ENCODE results near the gene GABRR1. TPM values are rescaled to one million over a fixed set of nuclear protein-coding genes. Genes with fewer than 3 reads are reported as not detected.
"Not testable (repeated sequence)": the region's sequence is repeated elsewhere in the genome, so short reads cannot be mapped to it uniquely, and the experiment has no call there.

The GABRR1 gene
- polyA plus RNA-seq, 3 donors: not detected

DNA sequence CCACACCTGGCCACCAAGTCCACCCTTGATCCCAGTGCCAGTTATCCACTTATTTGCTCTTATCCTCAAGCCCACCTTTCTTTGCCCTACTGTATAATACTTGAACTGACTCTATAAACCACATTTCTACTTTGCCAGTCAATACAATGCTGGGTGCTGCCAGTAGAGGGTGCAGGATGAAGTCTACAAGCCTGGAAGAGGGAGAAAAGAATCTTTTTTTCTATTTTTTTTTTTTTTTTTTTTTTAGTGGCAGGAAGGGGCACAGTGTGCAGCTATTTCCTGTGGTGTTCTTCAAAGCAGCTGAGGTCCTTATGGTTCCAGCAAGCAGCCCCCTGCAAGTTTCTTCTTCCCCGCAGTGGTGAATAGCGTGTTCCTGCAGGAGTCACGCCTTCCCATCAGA is 22.2 kb upstream of the GABRR1 start:
- Mint-ChIP-seq H3K27me3 (ENCODE audit: low read depth in 3 of 3) (no peaks in the 10 kb centered on the region), H3K4me3 (no peak overlapping the region), H3K36me3 (no peaks in the 10 kb centered on the region), H3K27ac (no peak overlapping the region), H3K9me3 (peaks cover 3 to 18% (median 12%) of the 10 kb centered on the region in 7 donors), H3K4me1 (peaks cover 13% of the 10 kb centered on the region)
- Histone ChIP-seq H2AFZ (ENCODE audit: insufficient read depth, low read depth, low read length, poor library complexity, severe bottlenecking) (no peak overlapping the region), H3K27me3 (ENCODE audit: control insufficient read depth in 2 of 2, insufficient read depth in 2 of 2, low read length in 2 of 2) (no peaks in the 10 kb centered on the region), H3K36me3 (replicated peaks in 1 of 2; ENCODE audit: control insufficient read depth in 1 of 2, insufficient read depth in 2 of 2, low read length in 2 of 2) (no peaks in the 10 kb centered on the region), H3K4me3 (replicated peaks in 1 of 3; ENCODE audit: low read depth in 2 of 3, low read length in 3 of 3) (no peak overlapping the region), H3K4me2 (replicated peaks; ENCODE audit: extremely low read depth, low read length, poor library complexity, severe bottlenecking) (no peak overlapping the region), H3K9ac (ENCODE audit: insufficient read depth, low read length, poor library complexity, severe bottlenecking) (no peak overlapping the region), H3K79me2 (ENCODE audit: insufficient read depth, low read length) (no peaks in the 10 kb centered on the region), H3K4me1 (ENCODE audit: control insufficient read depth in 1 of 2, insufficient read depth in 2 of 2, low read length in 2 of 2) (peaks cover 0 to 5% of the 10 kb centered on the region in 2 donors), H3K27ac (ENCODE audit: low read depth in 1 of 2, low read length in 2 of 2) (no peak overlapping the region), H3K9me3 (replicated peaks in 1 of 2; ENCODE audit: control insufficient read depth in 1 of 2, insufficient read depth in 1 of 2, low read length in 2 of 2) (peaks cover 0 to 6% of the 10 kb centered on the region in 2 donors), H4K20me1 (ENCODE audit: insufficient read depth, low read length) (no peaks in the 10 kb centered on the region)
- intact Hi-C loops (cut with micrococcal nuclease): no loop called here
- no peak for DNase-seq
- TF ChIP-seq CTCF (IDR thresholded peaks at IDR 0.05): peak; percentile 43
- 0% methylated on average over 2 of the region's 3 CpGs for WGBS (ENCODE audit: insufficient coverage)

DNA sequence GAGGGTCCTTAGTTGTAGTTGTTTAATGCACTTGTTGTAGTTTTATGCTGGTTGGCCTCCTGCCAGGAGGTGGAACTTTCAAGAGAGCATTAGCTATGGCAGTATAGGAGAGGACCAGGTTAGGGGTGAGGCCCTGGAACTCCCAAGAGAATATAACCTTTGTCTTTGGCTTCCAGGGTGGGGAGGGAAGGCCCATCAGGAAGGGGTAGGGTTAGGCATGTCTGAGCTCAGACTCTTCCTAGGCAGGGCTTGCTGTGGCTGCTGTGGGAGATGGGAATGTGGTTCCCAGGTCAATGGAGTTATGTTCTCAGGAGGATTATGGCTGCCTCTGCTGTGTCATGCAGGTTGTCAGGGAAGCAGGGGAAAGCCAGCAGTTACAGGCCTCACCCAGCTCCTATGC is 20.0 kb upstream of the GABRR1 start:
- Histone ChIP-seq H3K36me3 (replicated peaks in 1 of 2; ENCODE audit: control insufficient read depth in 1 of 2, insufficient read depth in 2 of 2, low read length in 2 of 2) (no peaks in the 10 kb centered on the region), H2AFZ (ENCODE audit: insufficient read depth, low read depth, low read length, poor library complexity, severe bottlenecking) (no peak overlapping the region), H3K4me1 (ENCODE audit: control insufficient read depth in 1 of 2, insufficient read depth in 2 of 2, low read length in 2 of 2) (peaks cover 0 to 5% of the 10 kb centered on the region in 2 donors), H4K20me1 (ENCODE audit: insufficient read depth, low read length) (no peaks in the 10 kb centered on the region), H3K4me3 (replicated peaks in 1 of 3; ENCODE audit: low read depth in 2 of 3, low read length in 3 of 3) (no peak overlapping the region), H3K27me3 (ENCODE audit: control insufficient read depth in 2 of 2, insufficient read depth in 2 of 2, low read length in 2 of 2) (no peaks in the 10 kb centered on the region), H3K79me2 (ENCODE audit: insufficient read depth, low read length) (no peaks in the 10 kb centered on the region), H3K27ac (ENCODE audit: low read depth in 1 of 2, low read length in 2 of 2) (no peak overlapping the region), H3K9ac (ENCODE audit: insufficient read depth, low read length, poor library complexity, severe bottlenecking) (no peak overlapping the region), H3K9me3 (replicated peaks in 1 of 2; ENCODE audit: control insufficient read depth in 1 of 2, insufficient read depth in 1 of 2, low read length in 2 of 2) (peaks cover 0 to 6% of the 10 kb centered on the region in 2 donors), H3K4me2 (replicated peaks; ENCODE audit: extremely low read depth, low read length, poor library complexity, severe bottlenecking) (no peak overlapping the region)
- no peak for TF ChIP-seq CTCF (IDR thresholded peaks at IDR 0.05)
- peaks cover 16% of the 10 kb centered on the region for H3K4me1 Mint-ChIP-seq
- peaks cover 0 to 4% (median 0%) of the 10 kb centered on the region in 3 donors for H3K27me3 Mint-ChIP-seq (ENCODE audit: low read depth in 3 of 3)
- H3K4me3 Mint-ChIP-seq: no peak overlapping the region
- DNase-seq: no peak
- no peak overlapping the region for H3K27ac Mint-ChIP-seq
- intact Hi-C loops (cut with micrococcal nuclease): no loop called here
- peaks cover 3 to 21% (median 15%) of the 10 kb centered on the region in 7 donors for H3K9me3 Mint-ChIP-seq
- no peaks in the 10 kb centered on the region for H3K36me3 Mint-ChIP-seq

GRCh38 chr6:89233605-89234004 is 16.4 kb upstream of the GABRR1 start:
- Histone ChIP-seq H3K4me3 (replicated peaks in 1 of 3; ENCODE audit: low read depth in 2 of 3, low read length in 3 of 3) (peak overlapping the region in 1 of 3 experiments; percentile 49), H2AFZ (ENCODE audit: insufficient read depth, low read depth, low read length, poor library complexity, severe bottlenecking) (peak overlapping the region; percentile 56), H3K4me2 (replicated peaks; ENCODE audit: extremely low read depth, low read length, poor library complexity, severe bottlenecking) (peak overlapping the region; percentile 44)
- H3K27me3 Mint-ChIP-seq (ENCODE audit: low read depth in 3 of 3); H3K27me3 ChIP-seq (ENCODE audit: control insufficient read depth in 2 of 2, insufficient read depth in 2 of 2, low read length in 2 of 2); H4K20me1 ChIP-seq (ENCODE audit: insufficient read depth, low read length); H3K27ac ChIP-seq (ENCODE audit: low read depth in 1 of 2, low read length in 2 of 2); intact Hi-C loops (cut with micrococcal nuclease); H3K9me3 ChIP-seq (replicated peaks in 1 of 2; ENCODE audit: control insufficient read depth in 1 of 2, insufficient read depth in 1 of 2, low read length in 2 of 2); H3K36me3 ChIP-seq (replicated peaks in 1 of 2; ENCODE audit: control insufficient read depth in 1 of 2, insufficient read depth in 2 of 2, low read length in 2 of 2); H3K9ac ChIP-seq (ENCODE audit: insufficient read depth, low read length, poor library complexity, severe bottlenecking); H3K36me3 Mint-ChIP-seq; H3K79me2 ChIP-seq (ENCODE audit: insufficient read depth, low read length); H3K4me1 Mint-ChIP-seq; H3K4me1 ChIP-seq (ENCODE audit: control insufficient read depth in 1 of 2, insufficient read depth in 2 of 2, low read length in 2 of 2): not testable (repeated sequence)
- peaks cover 9 to 34% (median 18%) of the 10 kb centered on the region in 7 donors for H3K9me3 Mint-ChIP-seq
- peak overlapping the region in 2 of 7 donors; percentile 18 to 23 for H3K27ac Mint-ChIP-seq
- peak in 2 of 3 donors; percentile 11 to 15 for DNase-seq
- 38% methylated on average over 11 of the region's 15 CpGs for WGBS (ENCODE audit: insufficient coverage)
- peak overlapping the region; percentile 72 to 94 for H3K4me3 Mint-ChIP-seq
